GM23248 (cell line): ENCODE data around the gene QKI. TPM values are rescaled to one million over a fixed set of nuclear protein-coding genes. Genes with fewer than 3 reads are reported as not detected.

Experiments used
- DNase-seq: peaks from one replicate; pipeline ENCODE4 v3.0.0-alpha.2; 2015
- H2AFZ ChIP-seq: fragments of 200-600 bp; sonication (generic); 2 replicates; pipeline ENCODE4 v1.6.1; 2016; ENCODE audit warnings: antibody characterized with exemption
- H3F3A ChIP-seq: fragments of 200-600 bp; sonication (generic); 2 replicates; pipeline ENCODE4 v1.6.1; 2016; ENCODE audit warnings: mild to moderate bottlenecking, antibody characterized with exemption, mixed run types; ENCODE audit not compliant: insufficient read depth
- H3K27ac ChIP-seq: fragments of 200-600 bp; sonication (generic); 2 replicates; pipeline ENCODE4 v1.5.1; 2016; ENCODE audit warnings: mild to moderate bottlenecking
- H3K27me3 ChIP-seq: fragments of 200-600 bp; sonication (generic); replicated peaks from 2 replicates; pipeline ENCODE4 v1.6.1; 2016; ENCODE audit warnings: mild to moderate bottlenecking; ENCODE audit not compliant: insufficient read depth
- H3K36me3 ChIP-seq: fragments of 200-600 bp; sonication (generic); 2 replicates; pipeline ENCODE4 v1.6.1; 2016; ENCODE audit warnings: low read depth, mild to moderate bottlenecking
- H3K4me1 ChIP-seq: fragments of 200-600 bp; sonication (generic); 2 replicates; pipeline ENCODE4 v1.6.1; 2016; ENCODE audit warnings: mild to moderate bottlenecking; ENCODE audit not compliant: insufficient read depth
- H3K4me2 ChIP-seq: fragments of 200-600 bp; sonication (generic); one replicate; pipeline ENCODE4 v1.6.1; 2016; ENCODE audit warnings: mild to moderate bottlenecking; ENCODE audit not compliant: unreplicated experiment
- H3K4me3 ChIP-seq: fragments of 200-600 bp; sonication (generic); 2 replicates; pipeline ENCODE4 v1.5.1; 2016; ENCODE audit warnings: mild to moderate bottlenecking
- H3K79me2 ChIP-seq: fragments of 200-600 bp; sonication (generic); 2 replicates; pipeline ENCODE4 v1.6.1; 2016; ENCODE audit warnings: mild to moderate bottlenecking; ENCODE audit not compliant: insufficient read depth
- H3K9ac ChIP-seq: fragments of 200-600 bp; sonication (generic); 2 replicates; pipeline ENCODE4 v1.6.1; 2016; ENCODE audit warnings: mild to moderate bottlenecking
- H3K9me2 ChIP-seq: fragments of 200-600 bp; sonication (generic); 2 replicates; pipeline ENCODE4 v1.6.1; 2016; ENCODE audit warnings: mixed run types, mild to moderate bottlenecking, moderate library complexity; ENCODE audit not compliant: insufficient read depth
- H3K9me3 ChIP-seq: fragments of 200-600 bp; sonication (generic); one replicate; pipeline ENCODE4 v1.6.1; 2017; ENCODE audit warnings: low read depth
- H4K20me1 ChIP-seq: fragments of 200-600 bp; sonication (generic); 2 replicates; pipeline ENCODE4 v1.6.0; 2016; ENCODE audit not compliant: insufficient read depth
- EZH2 ChIP-seq: fragments of 200-600 bp; sonication (generic); IDR thresholded peaks from 2 replicates; pipeline ENCODE4 v1.6.1; 2018; ENCODE audit warnings: antibody characterized with exemption, mild to moderate bottlenecking; ENCODE audit not compliant: insufficient read depth, poor library complexity, severe bottlenecking
- EZH2phosphoT487 ChIP-seq: fragments of 200-600 bp; sonication (generic); IDR thresholded peaks from 2 replicates; pipeline ENCODE4 v1.6.1; 2018; ENCODE audit warnings: antibody characterized with exemption, moderate library complexity, mild to moderate bottlenecking, low read depth; ENCODE audit not compliant: insufficient read depth
- WGBS, 2 experiments: methylation state at CpG; one replicate each; pipeline ENCODE4 v1.1.6; 2015 to 2017; ENCODE audit warnings: low lambda C conversion rate in 2 of 2, low coverage in 1 of 2; ENCODE audit errors: missing lambda C conversion rate in 2 of 2; 5-methylcytosine and 5-hydroxymethylcytosine counted together
- in situ Hi-C: fragments of 300-500 bp; cut with MboI; formaldehyde crosslinking; loops from 2 replicates; pipeline ENCODE4 v1.15.0; 2020
- polyA plus RNA-seq: library from polyadenylated mRNA; unstranded; fragments of >200 nt; fragmentation: Nextera tagmentation; extraction: Ambion mirVana; gene quantifications from 2 replicates; pipeline ENCODE4 v1.2.1, GENCODE V29; 2016
- total RNA-seq: library from RNA; depleted of rRNA; stranded (reverse); fragments of >200 nt; shearing (Covaris generic); gene quantifications from 2 replicates; pipeline ENCODE4 v1.2.3, GENCODE V29; 2014

The QKI gene
- total and polyA plus RNA-seq, 2 experiments from 2014 or later, result 13.6 to 145 TPM

DNA sequence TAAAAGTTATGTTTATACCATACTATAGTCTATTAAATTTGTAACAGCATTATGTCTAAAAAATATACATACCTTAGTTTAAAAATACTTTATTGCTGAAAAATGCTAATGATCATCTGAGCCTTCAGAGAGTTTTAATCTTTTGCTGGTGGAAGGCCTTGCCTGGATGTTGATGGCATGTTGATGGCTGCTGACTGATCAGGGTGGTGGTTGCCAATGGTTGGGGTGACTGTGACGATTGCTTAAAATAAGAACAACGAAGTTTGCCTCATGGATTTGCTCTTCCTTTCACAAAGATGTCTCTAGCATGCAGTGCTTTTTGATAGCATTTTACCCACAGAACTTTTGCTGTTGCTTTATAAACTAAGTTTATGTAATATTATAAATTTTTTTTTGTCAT is 68.6 kb downstream of the QKI start:
- TF ChIP-seq EZH2 (no peak), EZH2phosphoT487 (no peak)
- in situ Hi-C loops, result no loop called here
- Histone ChIP-seq H3K9me2 (no peaks in the 10 kb centered on the region), H3K27me3 (no peaks in the 10 kb centered on the region), H3K4me1 (no peaks in the 10 kb centered on the region), H3K9me3 (no peaks in the 10 kb centered on the region), H3K27ac (no peak overlapping the region), H3K4me2 (no peak overlapping the region), H3F3A (0 out of 2 replicates have a peak, but pooled peaks cover 6% of the 10 kb centered on the region), H4K20me1 (0 out of 2 replicates have a peak, but pooled peaks cover 5% of the 10 kb centered on the region), H3K4me3 (no peak overlapping the region), H3K36me3 (peaks cover 10% of the 10 kb centered on the region; the same call in 1 of the 2 replicates), H3K9ac (no peak overlapping the region), H3K79me2 (peaks cover 100% of the 10 kb centered on the region), H2AFZ (no peak overlapping the region)
- 41 to 64% methylated on average over 2 of the region's 2 CpGs for WGBS, 2 experiments
- DNase-seq, result no peak

DNA sequence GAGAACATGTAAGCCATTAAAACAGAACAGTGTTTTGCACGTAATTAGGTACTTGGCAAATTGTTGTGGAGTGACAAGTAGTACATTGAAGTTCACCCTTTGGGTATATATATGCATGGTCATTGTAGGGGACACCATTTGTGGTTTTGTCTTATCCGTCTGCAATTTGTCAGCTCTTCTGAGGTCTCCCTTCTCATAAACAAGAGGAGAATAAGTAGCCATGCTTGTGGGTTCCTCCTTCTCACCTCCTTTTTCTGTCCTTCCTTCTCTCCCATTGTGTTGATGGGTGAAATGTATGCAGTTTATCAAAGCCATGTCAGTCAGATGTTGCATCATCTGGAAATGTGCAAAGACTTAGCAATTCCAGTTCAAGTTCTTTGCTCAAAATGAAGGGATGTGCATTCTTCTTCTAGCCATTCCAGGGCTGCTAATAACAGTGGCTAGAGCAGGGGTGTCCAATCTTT is 70.9 kb downstream of the QKI start:
- no peaks in the 10 kb centered on the region for H3K9me2 ChIP-seq

DNA sequence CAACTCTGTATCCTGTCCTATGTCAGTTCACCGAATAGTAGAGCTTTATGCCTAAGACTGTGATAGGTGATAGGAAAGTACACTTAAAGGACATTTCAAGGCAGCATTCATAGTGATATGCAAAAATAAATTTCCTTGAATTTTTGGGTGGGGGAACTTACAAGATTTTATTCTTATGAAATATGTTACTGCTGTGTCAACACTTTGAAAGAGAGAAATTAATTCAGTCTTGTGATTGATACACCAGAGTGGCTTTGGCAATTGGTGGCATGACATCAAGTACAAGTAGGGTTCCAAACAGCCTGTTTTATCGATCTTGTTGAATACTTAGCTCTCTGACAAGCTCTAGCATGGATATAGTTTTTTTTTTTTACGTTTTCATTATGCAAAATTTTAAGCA is 72.3 kb downstream of the QKI start:
- H3K9me3 ChIP-seq, result no peaks in the 10 kb centered on the region
- in situ Hi-C loops, result no loop called here
- H3K27ac ChIP-seq, result no peak overlapping the region
- no peak for DNase-seq
- no peak overlapping the region for H2AFZ ChIP-seq
- H3F3A ChIP-seq, result peaks cover 6% of the 10 kb centered on the region; the same call in 1 of the 2 replicates
- H3K4me3 ChIP-seq, result no peak overlapping the region
- no peak for TF ChIP-seq EZH2
- no peak for TF ChIP-seq EZH2phosphoT487
- 0 out of 2 replicates have a peak, but pooled peaks cover 6% of the 10 kb centered on the region for H3K4me1 ChIP-seq
- no peaks in the 10 kb centered on the region for H3K9me2 ChIP-seq
- H4K20me1 ChIP-seq, result peaks cover 9% of the 10 kb centered on the region; the same call in 1 of the 2 replicates
- no peaks in the 10 kb centered on the region for H3K36me3 ChIP-seq
- H3K9ac ChIP-seq, result no peak overlapping the region
- WGBS, 2 experiments, result 24 to 26% methylated on average over 3 of the region's 3 CpGs
- H3K27me3 ChIP-seq, result no peaks in the 10 kb centered on the region
- peaks cover 100% of the 10 kb centered on the region for H3K79me2 ChIP-seq
- no peak overlapping the region for H3K4me2 ChIP-seq

More for the DNA sequence above, 70.9 kb downstream of the QKI start:
- Histone ChIP-seq H3F3A (peaks cover 6% of the 10 kb centered on the region; the same call in 1 of the 2 replicates), H3K4me2 (no peak overlapping the region), H3K9ac (no peak overlapping the region), H3K9me3 (no peaks in the 10 kb centered on the region), H3K36me3 (no peaks in the 10 kb centered on the region), H2AFZ (no peak overlapping the region), H3K27ac (no peak overlapping the region), H3K79me2 (peaks cover 100% of the 10 kb centered on the region), H3K4me3 (no peak overlapping the region), H4K20me1 (peaks cover 9% of the 10 kb centered on the region; the same call in 1 of the 2 replicates), H3K27me3 (no peaks in the 10 kb centered on the region), H3K4me1 (0 out of 2 replicates have a peak, but pooled peaks cover 6% of the 10 kb centered on the region)
- no peak for DNase-seq
- in situ Hi-C loops, result no loop called here
- TF ChIP-seq EZH2phosphoT487, result no peak
- TF ChIP-seq EZH2, result no peak
- WGBS, 2 experiments, result 59 to 77% methylated on average over 2 of the region's 2 CpGs

DNA sequence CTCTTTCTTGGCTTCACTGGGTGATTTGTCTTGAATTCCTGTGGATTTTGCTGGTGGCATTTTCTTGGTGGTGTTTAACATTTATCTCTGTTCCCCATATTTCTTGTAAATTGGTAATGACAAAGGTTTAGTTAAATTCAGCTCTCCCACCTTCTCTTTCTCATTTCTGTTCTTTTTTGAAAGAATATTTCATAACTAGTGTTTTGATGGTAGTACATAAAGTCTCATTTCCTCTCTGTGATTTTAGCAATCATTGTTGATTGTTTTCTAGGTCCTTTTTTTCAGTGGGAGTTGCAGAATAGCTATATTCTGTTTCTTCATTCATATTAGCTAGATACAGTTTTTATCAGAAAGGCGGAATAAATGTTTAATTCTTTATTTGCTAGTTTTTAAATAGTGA is 73.1 kb downstream of the QKI start:
- Histone ChIP-seq H3K4me3 (no peak overlapping the region), H3K4me2 (no peak overlapping the region), H2AFZ (no peak overlapping the region), H3F3A (peaks cover 6% of the 10 kb centered on the region; the same call in 1 of the 2 replicates), H3K4me1 (0 out of 2 replicates have a peak, but pooled peaks cover 6% of the 10 kb centered on the region), H3K27me3 (no peaks in the 10 kb centered on the region), H4K20me1 (peaks cover 9% of the 10 kb centered on the region; the same call in 1 of the 2 replicates), H3K79me2 (peaks cover 100% of the 10 kb centered on the region), H3K9me2 (no peaks in the 10 kb centered on the region), H3K9me3 (no peaks in the 10 kb centered on the region), H3K36me3 (no peaks in the 10 kb centered on the region), H3K9ac (no peak overlapping the region), H3K27ac (no peak overlapping the region)
- 92 to 100% methylated on average over 1 of the region's 1 CpG for WGBS, 2 experiments
- in situ Hi-C loops, result no loop called here
- DNase-seq, result no peak
- TF ChIP-seq EZH2 (no peak), EZH2phosphoT487 (no peak)
